Mucosa of descending colon (tissue), 3 donors: ENCODE measurements around the gene TMTC3. TPM values are rescaled to one million over a fixed set of nuclear protein-coding genes. Genes with fewer than 3 reads are reported as not detected.

ENCODE experiments used
- ATAC-seq: fragments of 200-7000 bp; cut with Tn5 transposase; one replicate; pipeline ENCODE4 v1.9.1; 2020; ENCODE audit warnings: mild to moderate bottlenecking, moderate library complexity
- DNase-seq, 3 donors: peaks; one replicate each; pipeline ENCODE4 v3.0.0-alpha.2; 2020
- H3K36me3 ChIP-seq: fragments of 200-600 bp; one replicate; pipeline ENCODE4 v1.8.0; 2021; ENCODE audit warnings: low read depth, mild to moderate bottlenecking
- H3K4me1 ChIP-seq: fragments of 200-600 bp; one replicate; pipeline ENCODE4 v1.8.0; 2021; ENCODE audit warnings: low read depth, mild to moderate bottlenecking
- H3K4me3 ChIP-seq: fragments of 200-600 bp; one replicate; pipeline ENCODE4 v1.8.0; 2021; ENCODE audit warnings: mild to moderate bottlenecking
- H3K9me3 ChIP-seq: fragments of 200-600 bp; one replicate; pipeline ENCODE4 v1.8.0; 2021; ENCODE audit warnings: mild to moderate bottlenecking
- CTCF ChIP-seq: fragments of 200-600 bp; IDR thresholded peaks from one replicate; pipeline ENCODE4 v1.8.0; 2022; ENCODE audit warnings: antibody characterized with exemption, mild to moderate bottlenecking
- intact Hi-C, 2 donors: fragments of 100-400 bp; cut with DNase I in 1 of 2; cut with micrococcal nuclease in 1 of 2; formaldehyde crosslinking; loops; one replicate each; pipeline versions ENCODE4 v1.11.0 to v1.11.1; 2022; cut with DNase I, micrococcal nuclease
- total RNA-seq, 3 donors: library from RNA; stranded (reverse); fragmentation: NEBNext Ultra II Directional in 2 of 3; extraction: Animal tissue kit (Norgen Biotek cat#: 25700) in 2 of 3; gene quantifications; one replicate each; pipeline versions ENCODE4 v1.2.1 to v1.2.4, GENCODE V29; 2021 to 2023
- donor health status: DM: no; HTN: no; CAD: no; lungs with moderate emphysema.
- donor health status: DM: no; HTN: no; CAD: no.
- donor health status: DM: no; HTN: yes; CAD: no.

Gene TMTC3
- total RNA-seq, 3 donors from 2014 or later: 11.3 to 21.4 (median 15.8) TPM

- TF ChIP-seq CTCF: no peak
- intact Hi-C loops: no loop called here
- no peak for ATAC-seq
These were observed 96.3 kb downstream of the TMTC3 start for GRCh38 chr12:88238406-88238805.

GRCh38 chr12:88241862-88242570 is 99.9 kb downstream of the TMTC3 start:
- TF ChIP-seq CTCF: no peak
- Histone ChIP-seq H3K9me3 (no peaks in the 10 kb centered on the region), H3K4me3 (no peak overlapping the region), H3K4me1 (no peaks in the 10 kb centered on the region), H3K36me3 (no peaks in the 10 kb centered on the region)
- DNase-seq (peak in 1 of 3 donors; percentile 8), ATAC-seq (peak; percentile 25)
- intact Hi-C loops: no loop called here

More at GRCh38 chr12:88238406-88238805, 96.3 kb downstream of the TMTC3 start:
- no peaks in the 10 kb centered on the region for H3K4me1 ChIP-seq
- H3K4me3 ChIP-seq: no peak overlapping the region
- H3K36me3 ChIP-seq: no peaks in the 10 kb centered on the region
- H3K9me3 ChIP-seq: no peaks in the 10 kb centered on the region
- DNase-seq: no peak

- no peak for TF ChIP-seq CTCF
- H3K36me3 ChIP-seq: no peaks in the 10 kb centered on the region
- H3K4me1 ChIP-seq: no peaks in the 10 kb centered on the region
- intact Hi-C loops: no loop called here
- ATAC-seq (no peak), DNase-seq (no peak)
- no peaks in the 10 kb centered on the region for H3K9me3 ChIP-seq
- no peak overlapping the region for H3K4me3 ChIP-seq
These were observed 100.4 kb downstream of the TMTC3 start for GRCh38 chr12:88242571-88242925.

DNA sequence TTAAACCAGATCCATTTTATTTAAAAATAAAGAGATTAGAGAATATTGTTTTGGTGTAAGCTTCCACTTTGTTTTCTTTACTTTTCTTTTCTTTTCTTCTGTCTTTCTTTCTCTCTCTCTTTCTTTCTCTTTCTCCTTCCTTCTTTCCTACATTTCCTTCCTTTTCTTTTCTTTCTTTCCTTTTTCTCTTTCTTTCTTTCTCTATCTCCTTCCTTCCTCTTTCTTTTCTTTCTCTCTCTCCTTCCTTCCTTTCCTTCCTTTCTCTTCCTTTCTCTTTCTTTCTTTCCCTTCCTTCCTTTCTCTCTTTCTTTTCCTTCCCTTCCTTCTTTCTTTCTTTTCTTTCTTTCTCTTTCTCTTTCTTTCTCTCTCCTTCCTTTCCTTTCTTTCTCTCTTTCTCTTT is 100.8 kb downstream of the TMTC3 start:
- no peak for ATAC-seq
- no peak for DNase-seq
- intact Hi-C loops: no loop called here
- H3K4me1 ChIP-seq: no peaks in the 10 kb centered on the region
- no peak overlapping the region for H3K4me3 ChIP-seq
- no peaks in the 10 kb centered on the region for H3K36me3 ChIP-seq
- no peak for TF ChIP-seq CTCF
- no peaks in the 10 kb centered on the region for H3K9me3 ChIP-seq

DNA sequence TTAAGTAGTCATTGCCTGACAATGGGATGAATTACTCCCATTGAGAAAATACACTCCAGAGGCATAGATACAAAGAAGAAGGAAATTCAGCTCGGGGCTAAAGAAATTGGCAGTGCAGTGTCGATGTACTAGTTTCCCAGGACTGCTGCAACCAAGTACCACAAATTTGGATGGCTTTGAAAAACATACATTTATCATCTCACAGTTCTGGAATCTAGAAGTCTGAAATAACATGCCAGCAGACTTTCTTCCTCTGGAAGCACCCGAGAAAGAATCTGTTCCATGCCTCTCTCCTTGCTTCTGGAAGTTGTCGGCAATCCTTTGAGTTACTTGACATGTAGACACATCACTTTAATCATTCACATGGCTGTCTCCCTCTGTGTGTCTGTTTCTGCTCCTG is 101.9 kb downstream of the TMTC3 start:
- Histone ChIP-seq H3K9me3 (no peaks in the 10 kb centered on the region), H3K4me3 (no peak overlapping the region), H3K36me3 (no peaks in the 10 kb centered on the region), H3K4me1 (no peaks in the 10 kb centered on the region)
- TF ChIP-seq CTCF: no peak
- intact Hi-C loops: no loop called here
- ATAC-seq (no peak), DNase-seq (no peak)

GRCh38 chr12:88245905-88246304 is 103.8 kb downstream of the TMTC3 start:
- ATAC-seq: no peak
- Histone ChIP-seq H3K36me3 (no peaks in the 10 kb centered on the region), H3K4me3 (no peak overlapping the region), H3K4me1 (no peaks in the 10 kb centered on the region), H3K9me3 (no peaks in the 10 kb centered on the region)
- TF ChIP-seq CTCF: no peak
- intact Hi-C loops: no loop called here
- DNase-seq: no peak
